BE2C (cell line): Measurements from ENCODE around the gene PRICKLE2.

Experiments used
- DNase-seq: peaks from one replicate; pipeline ENCODE4 v3.0.0-alpha.2; 2020
- H3K27me3 ChIP-seq: fragments of 250-450 bp; sonication (Bioruptor Pico); 2 replicates; pipeline ENCODE4 v1.5.1; 2020; ENCODE audit warnings: mild to moderate bottlenecking
- H3K36me3 ChIP-seq: fragments of 250-450 bp; sonication (Bioruptor Pico); 2 replicates; pipeline ENCODE4 v1.5.1; 2020; ENCODE audit warnings: mild to moderate bottlenecking
- H3K4me1 ChIP-seq: fragments of 250-450 bp; sonication (Bioruptor Pico); 2 replicates; pipeline ENCODE4 v1.5.1; 2020
- H3K4me3 ChIP-seq: 2 replicates; pipeline ENCODE4 v1.5.1; 2011; ENCODE audit warnings: low read depth, low read length
- H3K9me3 ChIP-seq: fragments of 250-450 bp; sonication (Bioruptor Pico); 2 replicates; pipeline ENCODE4 v1.5.1; 2020
- TF ChIP-seq, protein P1 (sequence below): IDR thresholded peaks from 2 replicates; pipeline ENCODE4 v1.5.1; 2012; ENCODE audit warnings: mild to moderate bottlenecking, low read depth, low read length

PRICKLE2 gene

DNA sequence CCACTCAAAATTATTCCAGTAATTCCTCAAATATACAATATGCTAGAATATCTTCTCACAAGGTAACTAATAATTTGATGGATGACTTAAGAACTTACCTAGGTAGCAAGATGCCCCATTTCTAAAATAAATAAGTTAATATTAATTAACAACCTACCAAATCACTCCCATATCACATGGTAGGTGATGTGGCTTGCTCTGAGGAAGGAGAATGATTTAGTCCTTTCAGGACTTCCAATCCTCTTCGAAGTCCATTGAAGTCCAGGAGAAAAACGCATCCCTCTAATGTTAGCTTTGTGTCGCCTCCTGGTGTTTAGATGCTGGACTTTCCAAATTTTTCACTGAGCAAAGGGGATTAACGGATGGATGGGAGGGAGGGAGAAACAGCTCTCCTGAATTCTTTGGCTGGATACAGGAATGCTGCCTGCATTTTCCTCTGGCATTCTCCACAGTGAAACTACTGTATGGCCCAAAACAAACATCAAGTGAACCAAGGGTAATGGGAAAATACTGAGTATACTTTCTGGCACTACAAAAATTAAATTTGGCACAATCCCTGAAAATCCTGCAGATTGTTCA, 58.6 kb downstream of the PRICKLE2 start:
- H3K9me3 ChIP-seq = no peaks in the 10 kb centered on the region
- no peak overlapping the region for H3K4me3 ChIP-seq
- no peaks in the 10 kb centered on the region for H3K36me3 ChIP-seq
- peak; percentile 31 for DNase-seq
- no peaks in the 10 kb centered on the region for H3K27me3 ChIP-seq
- H3K4me1 ChIP-seq = no peaks in the 10 kb centered on the region; the same call in 1 of the 2 replicates
- TF ChIP-seq, protein P1, sequence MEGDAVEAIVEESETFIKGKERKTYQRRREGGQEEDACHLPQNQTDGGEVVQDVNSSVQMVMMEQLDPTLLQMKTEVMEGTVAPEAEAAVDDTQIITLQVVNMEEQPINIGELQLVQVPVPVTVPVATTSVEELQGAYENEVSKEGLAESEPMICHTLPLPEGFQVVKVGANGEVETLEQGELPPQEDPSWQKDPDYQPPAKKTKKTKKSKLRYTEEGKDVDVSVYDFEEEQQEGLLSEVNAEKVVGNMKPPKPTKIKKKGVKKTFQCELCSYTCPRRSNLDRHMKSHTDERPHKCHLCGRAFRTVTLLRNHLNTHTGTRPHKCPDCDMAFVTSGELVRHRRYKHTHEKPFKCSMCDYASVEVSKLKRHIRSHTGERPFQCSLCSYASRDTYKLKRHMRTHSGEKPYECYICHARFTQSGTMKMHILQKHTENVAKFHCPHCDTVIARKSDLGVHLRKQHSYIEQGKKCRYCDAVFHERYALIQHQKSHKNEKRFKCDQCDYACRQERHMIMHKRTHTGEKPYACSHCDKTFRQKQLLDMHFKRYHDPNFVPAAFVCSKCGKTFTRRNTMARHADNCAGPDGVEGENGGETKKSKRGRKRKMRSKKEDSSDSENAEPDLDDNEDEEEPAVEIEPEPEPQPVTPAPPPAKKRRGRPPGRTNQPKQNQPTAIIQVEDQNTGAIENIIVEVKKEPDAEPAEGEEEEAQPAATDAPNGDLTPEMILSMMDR = peak; percentile 72

DNA sequence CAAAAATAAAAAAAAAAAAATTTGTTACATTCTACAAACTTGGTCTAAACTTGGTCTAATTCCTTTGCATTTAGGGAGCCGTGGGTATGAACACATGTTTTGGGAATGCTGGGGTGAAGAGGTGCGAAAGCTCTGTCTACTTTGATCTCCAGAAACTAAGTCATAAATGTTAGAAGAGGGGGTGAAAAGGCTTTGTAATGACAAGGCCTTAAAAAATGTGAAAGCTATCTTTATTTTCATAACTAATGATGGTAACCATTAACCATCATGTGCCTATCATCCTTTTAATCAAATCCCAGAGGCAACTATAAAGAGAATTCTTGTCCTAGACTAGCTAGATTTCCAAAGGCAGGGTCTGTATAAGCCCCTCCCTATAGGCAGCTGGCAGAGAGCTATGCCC, 60.9 kb downstream of the PRICKLE2 start:
- Histone ChIP-seq H3K36me3 (no peaks in the 10 kb centered on the region), H3K4me3 (no peak overlapping the region), H3K27me3 (no peaks in the 10 kb centered on the region), H3K4me1 (no peaks in the 10 kb centered on the region; the same call in 1 of the 2 replicates), H3K9me3 (no peaks in the 10 kb centered on the region)
- TF ChIP-seq, protein P1 = no peak
- DNase-seq = no peak

DNA sequence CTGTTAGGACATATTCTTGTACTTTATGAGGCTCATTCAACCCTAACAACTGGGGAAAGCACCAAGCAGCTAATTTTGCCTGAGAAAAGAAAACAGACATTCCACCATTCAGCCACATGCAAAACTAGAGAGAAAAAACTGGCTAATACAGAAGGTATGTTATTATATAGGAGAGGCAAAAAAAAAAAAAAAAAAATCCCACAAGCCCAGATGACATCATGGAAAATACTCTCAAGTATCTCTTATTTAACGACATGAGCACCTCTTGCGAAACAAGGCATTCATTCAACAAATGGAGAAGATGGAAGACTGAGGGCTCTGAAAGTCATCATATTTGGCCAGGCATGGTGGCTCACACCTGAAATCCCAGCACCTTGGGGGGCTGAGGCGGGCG, 61.5 kb downstream of the PRICKLE2 start:
- H3K27me3 ChIP-seq = no peaks in the 10 kb centered on the region
- DNase-seq = no peak
- no peaks in the 10 kb centered on the region for H3K9me3 ChIP-seq
- TF ChIP-seq, protein P1 = no peak
- no peak overlapping the region for H3K4me3 ChIP-seq
- no peaks in the 10 kb centered on the region for H3K36me3 ChIP-seq
- no peaks in the 10 kb centered on the region; the same call in 1 of the 2 replicates for H3K4me1 ChIP-seq

DNA sequence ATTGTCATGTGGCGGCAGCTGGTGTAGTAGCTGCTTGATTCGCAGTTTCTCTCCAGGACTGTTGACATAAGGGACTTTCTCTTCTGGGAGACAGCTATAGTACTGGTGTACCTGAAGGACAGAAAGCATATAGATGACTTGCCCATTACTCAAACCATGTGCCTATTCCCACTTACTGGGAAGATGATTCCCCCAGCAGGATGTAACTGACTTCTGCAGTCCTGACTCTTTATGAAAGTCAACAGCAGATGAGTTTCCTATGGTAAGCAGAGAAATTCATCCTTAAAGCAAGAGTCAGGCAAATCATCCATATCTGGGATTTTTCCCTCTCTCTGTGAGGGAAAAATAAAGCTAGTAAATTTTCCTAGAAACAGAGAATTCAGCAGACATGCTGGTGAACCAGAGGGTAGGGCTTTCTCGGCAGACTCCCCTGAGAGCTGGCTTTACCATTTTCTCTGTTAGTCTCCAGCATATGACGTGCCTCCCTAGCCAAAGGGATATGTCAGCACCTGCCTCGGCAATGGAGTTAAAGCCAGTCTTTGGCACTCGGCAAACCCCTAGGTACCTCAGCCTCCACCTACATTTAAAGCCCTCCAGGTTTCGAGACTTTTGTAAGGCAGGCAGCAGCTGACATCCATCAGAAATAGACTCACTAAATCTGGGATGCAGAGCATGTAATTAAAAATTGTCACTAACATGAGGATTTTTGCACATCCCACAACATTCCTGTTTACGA, 62.1 kb downstream of the PRICKLE2 start:
- Histone ChIP-seq H3K36me3 (no peaks in the 10 kb centered on the region), H3K4me3 (no peak overlapping the region), H3K9me3 (no peaks in the 10 kb centered on the region), H3K27me3 (no peaks in the 10 kb centered on the region), H3K4me1 (no peaks in the 10 kb centered on the region; the same call in 1 of the 2 replicates)
- TF ChIP-seq, protein P1 = no peak
- DNase-seq = no peak

DNA sequence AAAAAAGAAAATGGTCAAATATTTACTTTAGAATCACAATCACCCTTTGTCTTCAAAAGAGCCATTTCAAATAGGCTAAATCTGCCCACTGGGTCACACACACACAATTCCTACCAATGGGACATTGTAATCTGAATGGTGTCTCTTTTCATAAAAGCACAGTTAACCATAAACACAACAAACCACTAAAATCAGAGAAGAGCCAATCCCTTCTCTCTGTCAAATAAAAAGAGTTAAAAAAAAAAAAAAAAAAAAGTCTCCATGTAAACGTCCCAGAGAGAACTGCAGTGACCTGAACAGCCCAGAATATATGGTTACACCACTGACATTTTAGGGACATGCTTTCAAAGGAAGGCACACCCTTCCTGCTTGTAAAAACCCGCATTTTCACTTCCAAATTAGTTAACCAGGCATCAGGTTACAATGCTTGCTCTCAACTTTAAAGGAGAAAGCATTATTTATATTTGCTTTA, 63.7 kb downstream of the PRICKLE2 start:
- no peaks in the 10 kb centered on the region for H3K9me3 ChIP-seq
- DNase-seq = no peak
- H3K27me3 ChIP-seq = no peaks in the 10 kb centered on the region
- H3K4me3 ChIP-seq = no peak overlapping the region
- H3K4me1 ChIP-seq = no peaks in the 10 kb centered on the region; the same call in 1 of the 2 replicates
- TF ChIP-seq, protein P1 = no peak
- H3K36me3 ChIP-seq = no peaks in the 10 kb centered on the region
